HT-29 (cell line): ENCODE measurements around the gene SLC25A39. TPM values are rescaled to one million over a fixed set of nuclear protein-coding genes. Genes with fewer than 3 reads are reported as not detected.
"Not testable (repeated sequence)": the region's sequence is repeated elsewhere in the genome, so short reads cannot be mapped to it uniquely, and the experiment has no call there.

Source experiments
- DNase-seq: peaks from one replicate; pipeline ENCODE4 v3.0.0-alpha.2; 2015; ENCODE audit warnings: low spot score
- total RNA-seq: library from RNA; depleted of rRNA; stranded (reverse); fragments of >200 nt; shearing (Covaris generic); gene quantifications from 2 replicates; pipeline ENCODE4 v1.2.3, GENCODE V29; 2014; rRNA removed

SLC25A39 gene
- total RNA-seq = 387 and 399 TPM in 2 replicates

- DNase-seq = peak; percentile 94
Observed at GRCh38 chr17:44324571-44325275, at the start of gene SLC25A39. SLC25A39 (minus strand) TSS chr17:44324823; CDS start chr17:44323562, 1,261 bp downstream.

- DNase-seq = no peak
Observed at GRCh38 chr17:44372036-44372435, 47.4 kb upstream of the SLC25A39 start.

- not testable (repeated sequence) for DNase-seq
Observed at GRCh38 chr17:44369414-44370023, 44.9 kb upstream of the SLC25A39 start.

GRCh38 chr17:44368391-44369243 lies 44.0 kb upstream of the SLC25A39 start:
- DNase-seq = not testable (repeated sequence)

GRCh38 chr17:44367231-44367979 lies 42.8 kb upstream of the SLC25A39 start:
- no peak for DNase-seq

- DNase-seq = not testable (repeated sequence)
Observed at GRCh38 chr17:44365051-44365450, 40.4 kb upstream of the SLC25A39 start.

GRCh38 chr17:44363613-44364159 lies 39.1 kb upstream of the SLC25A39 start, which contains the start of gene FAM171A2:
FAM171A2 (minus strand) TSS chr17:44363853; CDS start chr17:44363714, 139 bp downstream.
- peak; percentile 43 for DNase-seq

GRCh38 chr17:44362949-44363612 lies 38.5 kb upstream of the SLC25A39 start:
- no peak for DNase-seq

- no peak for DNase-seq
Observed at GRCh38 chr17:44362459-44362948, 37.9 kb upstream of the SLC25A39 start.

- no peak for DNase-seq
Observed at GRCh38 chr17:44361292-44362260, 37.0 kb upstream of the SLC25A39 start.

- no peak for DNase-seq
Observed at GRCh38 chr17:44360826-44361225, 36.2 kb upstream of the SLC25A39 start.

- no peak for DNase-seq
Observed at GRCh38 chr17:44360144-44360533, 35.5 kb upstream of the SLC25A39 start.

GRCh38 chr17:44359458-44360143 lies 35.0 kb upstream of the SLC25A39 start:
- DNase-seq = no peak

GRCh38 chr17:44359006-44359405 lies 34.4 kb upstream of the SLC25A39 start:
- DNase-seq = no peak

- DNase-seq = no peak
Observed at GRCh38 chr17:44358066-44358465, 33.4 kb upstream of the SLC25A39 start.

- DNase-seq = peak; percentile 32
Observed at GRCh38 chr17:44356241-44356640, 31.6 kb upstream of the SLC25A39 start.

- DNase-seq = no peak
Observed at GRCh38 chr17:44355642-44356099, 31.0 kb upstream of the SLC25A39 start.
